CD14-positive monocyte (primary cell): ENCODE results near the gene KHDRBS2. TPM values are rescaled to one million over a fixed set of nuclear protein-coding genes. Genes with fewer than 3 reads are reported as not detected.

Experiments used
- DNase-seq, 3 donors: peaks; one replicate each; pipeline ENCODE4 v3.0.0-alpha.2; 2011 to 2022
- H2AFZ ChIP-seq: 2 replicates; pipeline ENCODE4 v1.6.0; 2012; ENCODE audit warnings: mild to moderate bottlenecking, low read depth, low read length, inconsistent platforms; ENCODE audit not compliant: insufficient read depth, poor library complexity, severe bottlenecking
- H3K27ac ChIP-seq, 2 donors: 1 replicate in 1 of 2; 2 replicates in 1 of 2; pipeline ENCODE4 v1.5.1; 2012 to 2013; ENCODE audit warnings: low read length in 2 of 2, control low read depth in 1 of 2, inconsistent platforms in 1 of 2, low read depth in 1 of 2, mild to moderate bottlenecking in 1 of 2
- H3K27me3 ChIP-seq, 2 donors: one replicate each; pipeline versions ENCODE4 v1.6.0 to v1.6.1; 2011 to 2013; ENCODE audit warnings: low read length in 2 of 2; ENCODE audit not compliant: control insufficient read depth in 2 of 2, insufficient read depth in 2 of 2
- H3K36me3 ChIP-seq, 2 donors: replicated peaks in 1 of 2; 1 replicate in 1 of 2; 2 replicates in 1 of 2; pipeline versions ENCODE4 v1.5.1 to v1.6.1; 2012 to 2013; ENCODE audit warnings: low read length in 2 of 2, control low read depth in 1 of 2, inconsistent platforms in 1 of 2, mild to moderate bottlenecking in 1 of 2; ENCODE audit not compliant: insufficient read depth in 2 of 2, control insufficient read depth in 1 of 2
- H3K4me1 ChIP-seq, 2 donors: 1 replicate in 1 of 2; 2 replicates in 1 of 2; pipeline versions ENCODE4 v1.5.1 to v1.6.1; 2012 to 2013; ENCODE audit warnings: low read length in 2 of 2, control low read depth in 1 of 2, inconsistent platforms in 1 of 2, mild to moderate bottlenecking in 1 of 2, moderate library complexity in 1 of 2; ENCODE audit not compliant: insufficient read depth in 2 of 2, control insufficient read depth in 1 of 2
- H3K4me2 ChIP-seq: replicated peaks from 2 replicates; pipeline ENCODE3; 2012; ENCODE audit warnings: low read length, moderate library complexity, mild to moderate bottlenecking; ENCODE audit not compliant: poor library complexity, severe bottlenecking; ENCODE audit errors: extremely low read depth
- H3K4me3 ChIP-seq, 3 experiments: fragments of 200-600 bp in 1 of 3; sonication (generic) in 1 of 3; replicated peaks in 1 of 3; 1 replicate in 2 of 3; 2 replicates in 1 of 3; pipeline ENCODE4 v1.5.1; 2011 to 2013; ENCODE audit warnings: low read length in 3 of 3, mild to moderate bottlenecking in 3 of 3, control low read depth in 2 of 3, low read depth in 2 of 3, inconsistent platforms in 1 of 3, moderate library complexity in 1 of 3
- H3K79me2 ChIP-seq: 2 replicates; pipeline ENCODE4 v1.6.0; 2012; ENCODE audit warnings: mild to moderate bottlenecking, control low read depth, inconsistent platforms, low read length, moderate library complexity; ENCODE audit not compliant: insufficient read depth
- H3K9ac ChIP-seq: 2 replicates; pipeline ENCODE4 v1.6.0; 2017; ENCODE audit warnings: low read length, mild to moderate bottlenecking; ENCODE audit not compliant: insufficient read depth, poor library complexity, severe bottlenecking
- H3K9me3 ChIP-seq, 2 donors: replicated peaks in 1 of 2; 1 replicate in 1 of 2; 2 replicates in 1 of 2; pipeline versions ENCODE4 v1.5.1 to v1.6.1; 2012 to 2013; ENCODE audit warnings: low read length in 2 of 2, control low read depth in 1 of 2; ENCODE audit not compliant: control insufficient read depth in 1 of 2, insufficient read depth in 1 of 2
- H4K20me1 ChIP-seq: 2 replicates; pipeline ENCODE4 v1.6.0; 2012; ENCODE audit warnings: mild to moderate bottlenecking, low read length, control low read depth, moderate library complexity; ENCODE audit not compliant: insufficient read depth
- H3K27ac Mint-ChIP-seq, 7 donors: one replicate each; pipeline ENCODE4 v1.8.0; 2020; ENCODE audit warnings: mild to moderate bottlenecking in 7 of 7, mixed read lengths in 7 of 7, moderate library complexity in 6 of 7, inconsistent platforms in 2 of 7
- H3K27me3 Mint-ChIP-seq, 3 donors: one replicate each; pipeline ENCODE4 v1.8.0; 2021 to 2022; ENCODE audit warnings: low read depth in 3 of 3, mild to moderate bottlenecking in 3 of 3, mixed read lengths in 3 of 3, moderate library complexity in 3 of 3, inconsistent platforms in 1 of 3
- H3K36me3 Mint-ChIP-seq, 2 donors: one replicate each; pipeline ENCODE4 v1.8.0; 2020; ENCODE audit warnings: mixed read lengths in 2 of 2, inconsistent platforms in 1 of 2, mild to moderate bottlenecking in 1 of 2
- H3K4me1 Mint-ChIP-seq: one replicate; pipeline ENCODE4 v1.8.0; 2020; ENCODE audit warnings: mild to moderate bottlenecking, mixed read lengths
- H3K4me3 Mint-ChIP-seq, 2 donors: one replicate each; pipeline ENCODE4 v1.8.0; 2020; ENCODE audit warnings: mild to moderate bottlenecking in 2 of 2, mixed read lengths in 2 of 2, moderate library complexity in 1 of 2
- H3K9me3 Mint-ChIP-seq, 7 donors: one replicate each; pipeline ENCODE4 v1.8.0; 2020 to 2022; ENCODE audit warnings: mixed read lengths in 7 of 7, mild to moderate bottlenecking in 6 of 7, moderate library complexity in 6 of 7, inconsistent platforms in 2 of 7
- CTCF ChIP-seq: fragments of 200-600 bp; IDR thresholded peaks from one replicate; pipeline ENCODE4 v1.8.0; 2022; ENCODE audit warnings: antibody characterized with exemption, mild to moderate bottlenecking
- WGBS: methylation state at CpG from one replicate; pipeline ENCODE4 v1.1.5; 2013; ENCODE audit warnings: missing lambda C conversion rate; ENCODE audit not compliant: insufficient coverage; 5-methylcytosine and 5-hydroxymethylcytosine counted together
- intact Hi-C, 2 donors: fragments of 100-400 bp; cut with micrococcal nuclease; formaldehyde crosslinking; loops; one replicate each; pipeline versions ENCODE4 v1.15.0 to v1.15.1; 2023
- polyA plus RNA-seq, 3 donors: library from polyadenylated mRNA; depleted of rRNA in 1 of 3; unstranded in 2 of 3; stranded (reverse) in 1 of 3; fragments of 300-500 nt in 2 of 3; fragments of >200 nt in 1 of 3; fragmentation: Illumina TruSeq in 2 of 3; gene quantifications; 1 replicate in 2 of 3; 2 replicates in 1 of 3; pipeline ENCODE4 v1.2.3, GENCODE V29; 2012 to 2021

Gene KHDRBS2
- polyA plus RNA-seq, 3 donors: 0.09 to 0.57 (median 0.14) TPM

GRCh38 chr6:62039605-62040004 is 246.4 kb downstream of the KHDRBS2 start:
- no peak overlapping the region for H3K4me3 ChIP-seq
- no CpG with 5 or more reads among the region's 1 CpG for WGBS
- H3K27ac Mint-ChIP-seq: no peak overlapping the region
- H3K4me3 Mint-ChIP-seq: no peak overlapping the region
- no peak overlapping the region for H3K4me2 ChIP-seq
- H3K36me3 Mint-ChIP-seq: no peaks in the 10 kb centered on the region
- H3K9me3 ChIP-seq: no peaks in the 10 kb centered on the region
- H2AFZ ChIP-seq: no peak overlapping the region
- no peak for TF ChIP-seq CTCF
- no peaks in the 10 kb centered on the region for H3K4me1 Mint-ChIP-seq
- no peaks in the 10 kb centered on the region for H3K4me1 ChIP-seq
- H3K27me3 Mint-ChIP-seq: no peaks in the 10 kb centered on the region
- no peaks in the 10 kb centered on the region for H4K20me1 ChIP-seq
- H3K9me3 Mint-ChIP-seq: peaks cover 0 to 2% (median 0%) of the 10 kb centered on the region in 7 donors
- H3K27ac ChIP-seq: no peak overlapping the region
- H3K9ac ChIP-seq: no peak overlapping the region
- no peak for DNase-seq
- H3K36me3 ChIP-seq: no peaks in the 10 kb centered on the region
- no peaks in the 10 kb centered on the region for H3K79me2 ChIP-seq
- intact Hi-C loops: no loop called here
- no peaks in the 10 kb centered on the region for H3K27me3 ChIP-seq

GRCh38 chr6:62037445-62037844 is 248.6 kb downstream of the KHDRBS2 start:
- no peak for TF ChIP-seq CTCF
- H3K27me3 Mint-ChIP-seq: no peaks in the 10 kb centered on the region
- peaks cover 0 to 10% (median 4%) of the 10 kb centered on the region in 7 donors for H3K9me3 Mint-ChIP-seq
- Histone ChIP-seq H3K9ac (no peak overlapping the region), H2AFZ (no peak overlapping the region), H3K4me1 (no peaks in the 10 kb centered on the region), H3K9me3 (no peaks in the 10 kb centered on the region), H4K20me1 (no peaks in the 10 kb centered on the region), H3K4me2 (no peak overlapping the region), H3K27me3 (no peaks in the 10 kb centered on the region), H3K79me2 (no peaks in the 10 kb centered on the region), H3K27ac (no peak overlapping the region), H3K36me3 (no peaks in the 10 kb centered on the region), H3K4me3 (no peak overlapping the region)
- intact Hi-C loops: no loop called here
- no peaks in the 10 kb centered on the region for H3K4me1 Mint-ChIP-seq
- WGBS: no CpG with 5 or more reads among the region's 2 CpGs
- H3K36me3 Mint-ChIP-seq: no peaks in the 10 kb centered on the region
- no peak for DNase-seq
- no peak overlapping the region for H3K4me3 Mint-ChIP-seq
- H3K27ac Mint-ChIP-seq: no peak overlapping the region
